SK-N-SH treated with all-trans-retinoic acid at 6 μM for 48 hours (cell line): Measurements from ENCODE around the gene DOCK11.

Experiments
- CREB5 ChIP-seq: fragments of 250-450 bp; sonication (Bioruptor Pico); IDR thresholded peaks from 2 replicates; pipeline ENCODE4 v1.5.1; 2020; ENCODE audit warnings: low read depth, mild to moderate bottlenecking, moderate library complexity
- OSR1 ChIP-seq: fragments of 250-450 bp; sonication (Bioruptor Pico); IDR thresholded peaks from 2 replicates; pipeline ENCODE4 v1.8.0; 2022; ENCODE audit warnings: moderate library complexity, mild to moderate bottlenecking, inconsistent platforms
- PATZ1 ChIP-seq: fragments of 250-450 bp; sonication (Bioruptor Pico); IDR thresholded peaks from 2 replicates; pipeline ENCODE4 v1.8.0; 2020; ENCODE audit warnings: mild to moderate bottlenecking, moderate library complexity, borderline replicate concordance
- POU6F1 ChIP-seq: fragments of 250-450 bp; sonication (Bioruptor Pico); IDR thresholded peaks from 2 replicates; pipeline ENCODE4 v1.8.0; 2021; ENCODE audit warnings: low read depth, mild to moderate bottlenecking, moderate library complexity, borderline replicate concordance
- ZC3H10 ChIP-seq: fragments of 250-450 bp; sonication (Bioruptor Pico); IDR thresholded peaks from 2 replicates; pipeline ENCODE4 v1.5.1; 2021; ENCODE audit warnings: mild to moderate bottlenecking, moderate library complexity
- ZFP3 ChIP-seq: fragments of 250-450 bp; sonication (Bioruptor Pico); IDR thresholded peaks from 2 replicates; pipeline ENCODE4 v1.5.0; 2020; ENCODE audit warnings: mild to moderate bottlenecking, moderate library complexity
- ZFP30 ChIP-seq: fragments of 450-650 bp; formaldehyde crosslinking; IDR thresholded peaks from 2 replicates; pipeline ENCODE4 v1.5.0; 2022; ENCODE audit warnings: mild to moderate bottlenecking, moderate library complexity
- ZNF8 ChIP-seq: fragments of 450-650 bp; formaldehyde crosslinking; IDR thresholded peaks from 2 replicates; pipeline ENCODE4 v1.5.0; 2020; ENCODE audit warnings: mild to moderate bottlenecking, moderate library complexity

- no peak for TF ChIP-seq ZNF8 (CRISPR knock-in tag)
- no peak for TF ChIP-seq PATZ1 (CRISPR knock-in tag)
- no peak for TF ChIP-seq OSR1 (CRISPR knock-in tag)
- no peak for TF ChIP-seq ZFP3
- TF ChIP-seq ZFP30 (CRISPR knock-in tag): no peak
- TF ChIP-seq CREB5 (CRISPR knock-in tag): no peak
- no peak for TF ChIP-seq POU6F1 (CRISPR knock-in tag)
- TF ChIP-seq ZC3H10 (CRISPR knock-in tag): no peak
These were observed 142.4 kb downstream of the DOCK11 start for GRCh38 chrX:118637997-118638396.
